ENCODE measurements around the gene TAAR9. TPM values are rescaled to one million over a fixed set of nuclear protein-coding genes. Genes with fewer than 3 reads are reported as not detected.

TAAR9 gene
- total RNA-seq, 1 donor from 2014 or later: not detected

DNA sequence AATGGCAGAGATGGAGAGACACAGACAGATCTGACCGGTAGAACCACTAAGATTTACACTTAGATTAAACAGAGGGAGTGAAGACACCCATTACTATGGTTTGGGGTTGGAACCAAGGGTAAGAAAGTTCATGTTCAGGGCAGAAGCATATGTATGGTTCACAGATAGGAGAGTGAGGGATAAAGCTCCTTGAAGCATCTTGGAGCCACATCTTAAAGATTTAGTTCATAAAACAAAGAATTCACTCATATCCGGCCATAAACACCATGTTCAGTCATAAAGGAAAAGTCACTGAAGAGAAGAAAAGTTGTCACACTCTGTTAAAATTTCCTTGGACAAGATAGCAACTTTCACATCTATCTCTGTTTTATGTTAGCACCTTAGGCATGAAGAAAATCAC is 43.1 kb upstream of the TAAR9 start:
- no peak overlapping the region for H3K4me2 ChIP-seq
- Mint-ChIP-seq H3K36me3 (peaks cover 15% of the 10 kb centered on the region), H3K9me3 (no peaks in the 10 kb centered on the region), H3K4me3 (no peak overlapping the region), H3K27ac (no peak overlapping the region), H3K4me1 (no peaks in the 10 kb centered on the region), H3K27me3 (ENCODE audit: insufficient read depth, low read depth) (no peaks in the 10 kb centered on the region)
- H3K4me3 ChIP-seq: no peak overlapping the region
- no peaks in the 10 kb centered on the region for H3K9me3 ChIP-seq (ENCODE audit: low read depth)
- H2AFZ ChIP-seq (replicated peaks): no peak overlapping the region
- no peaks in the 10 kb centered on the region for H3K27me3 ChIP-seq
- no peaks in the 10 kb centered on the region for H4K20me1 ChIP-seq (ENCODE audit: low read depth)
- H3K4me1 ChIP-seq: no peaks in the 10 kb centered on the region
- no peaks in the 10 kb centered on the region for H3K36me3 ChIP-seq
- no peaks in the 10 kb centered on the region for H3F3A ChIP-seq (ENCODE audit: low read depth)
- peaks cover 21% of the 10 kb centered on the region for H3K79me2 ChIP-seq (ENCODE audit: low read depth)
- H3K27ac ChIP-seq: no peak overlapping the region
- H3K9ac ChIP-seq: no peak overlapping the region
- no peak for DNase-seq (ENCODE audit: low spot score)
- TF ChIP-seq, protein P1, sequence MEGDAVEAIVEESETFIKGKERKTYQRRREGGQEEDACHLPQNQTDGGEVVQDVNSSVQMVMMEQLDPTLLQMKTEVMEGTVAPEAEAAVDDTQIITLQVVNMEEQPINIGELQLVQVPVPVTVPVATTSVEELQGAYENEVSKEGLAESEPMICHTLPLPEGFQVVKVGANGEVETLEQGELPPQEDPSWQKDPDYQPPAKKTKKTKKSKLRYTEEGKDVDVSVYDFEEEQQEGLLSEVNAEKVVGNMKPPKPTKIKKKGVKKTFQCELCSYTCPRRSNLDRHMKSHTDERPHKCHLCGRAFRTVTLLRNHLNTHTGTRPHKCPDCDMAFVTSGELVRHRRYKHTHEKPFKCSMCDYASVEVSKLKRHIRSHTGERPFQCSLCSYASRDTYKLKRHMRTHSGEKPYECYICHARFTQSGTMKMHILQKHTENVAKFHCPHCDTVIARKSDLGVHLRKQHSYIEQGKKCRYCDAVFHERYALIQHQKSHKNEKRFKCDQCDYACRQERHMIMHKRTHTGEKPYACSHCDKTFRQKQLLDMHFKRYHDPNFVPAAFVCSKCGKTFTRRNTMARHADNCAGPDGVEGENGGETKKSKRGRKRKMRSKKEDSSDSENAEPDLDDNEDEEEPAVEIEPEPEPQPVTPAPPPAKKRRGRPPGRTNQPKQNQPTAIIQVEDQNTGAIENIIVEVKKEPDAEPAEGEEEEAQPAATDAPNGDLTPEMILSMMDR (IDR thresholded peaks at IDR 0.05): no peak
- TF ChIP-seq EZH2 (IDR thresholded peaks at IDR 0.05) (no peak), EZH2phosphoT487 (IDR thresholded peaks at IDR 0.05) (no peak)

DNA sequence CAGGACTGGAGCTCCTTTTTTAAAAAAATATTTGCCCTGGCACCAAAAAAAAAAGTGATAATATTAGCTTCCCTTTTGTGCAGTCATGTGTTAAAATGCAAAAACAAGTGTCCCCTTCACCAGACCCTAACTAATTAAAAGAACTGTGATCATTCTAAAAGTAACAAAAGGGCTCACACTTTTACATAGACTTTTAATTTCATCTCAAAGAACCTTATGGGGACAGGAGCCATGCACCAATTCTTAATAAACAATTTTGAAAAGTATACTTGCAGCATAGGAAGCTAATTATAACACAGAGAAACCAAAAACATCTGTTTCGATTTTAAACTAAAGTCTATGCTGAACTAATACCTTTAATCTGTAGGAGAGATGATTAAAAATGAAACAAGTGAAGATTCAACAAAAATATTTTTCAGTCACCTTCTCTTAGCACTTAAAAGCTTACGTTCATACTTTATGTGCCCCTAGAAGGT is 42.4 kb upstream of the TAAR9 start:
- no peaks in the 10 kb centered on the region for H3K27me3 Mint-ChIP-seq (ENCODE audit: insufficient read depth, low read depth)
- peaks cover 15% of the 10 kb centered on the region for H3K36me3 Mint-ChIP-seq

DNA sequence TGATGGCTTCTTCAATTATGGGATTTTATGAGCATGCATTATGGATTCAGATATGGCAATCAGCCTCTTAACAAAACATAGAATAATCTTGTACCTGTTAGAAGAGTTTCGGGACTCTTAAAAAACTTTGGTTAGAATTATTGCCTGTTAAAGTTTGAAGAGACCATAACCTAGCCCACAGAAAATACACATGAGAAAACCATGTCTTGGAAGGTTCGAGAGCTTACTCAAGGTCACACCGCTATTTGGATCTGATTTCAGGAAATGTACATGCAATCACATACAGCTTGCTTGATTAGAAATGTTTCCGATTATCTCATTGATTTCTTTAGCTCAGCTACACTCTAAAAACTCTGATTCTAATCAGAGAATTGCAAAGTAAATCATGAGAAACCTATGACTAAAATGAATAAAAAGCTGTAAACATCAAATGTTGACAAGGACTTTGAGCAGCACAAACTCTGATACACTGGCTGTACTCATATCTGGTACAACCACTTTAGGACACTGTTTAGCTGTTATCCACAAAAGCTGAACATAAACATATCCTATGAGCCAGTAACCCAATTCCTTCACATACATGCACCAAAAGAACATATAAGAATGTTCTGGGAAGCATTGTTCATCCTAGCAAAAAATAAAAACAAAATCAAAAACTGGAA is 41.4 kb upstream of the TAAR9 start:
- H3K4me1 ChIP-seq: no peaks in the 10 kb centered on the region
- Mint-ChIP-seq H3K27ac (no peak overlapping the region), H3K36me3 (peaks cover 19% of the 10 kb centered on the region), H3K9me3 (no peaks in the 10 kb centered on the region), H3K4me1 (no peaks in the 10 kb centered on the region), H3K4me3 (no peak overlapping the region), H3K27me3 (ENCODE audit: insufficient read depth, low read depth) (no peaks in the 10 kb centered on the region)
- no peak overlapping the region for H3K4me2 ChIP-seq
- DNase-seq (ENCODE audit: low spot score): no peak
- H4K20me1 ChIP-seq (ENCODE audit: low read depth): no peaks in the 10 kb centered on the region
- H3F3A ChIP-seq (ENCODE audit: low read depth): no peaks in the 10 kb centered on the region
- H2AFZ ChIP-seq (replicated peaks): no peak overlapping the region
- H3K27me3 ChIP-seq: no peaks in the 10 kb centered on the region
- no peak for TF ChIP-seq EZH2phosphoT487 (IDR thresholded peaks at IDR 0.05)
- TF ChIP-seq EZH2 (IDR thresholded peaks at IDR 0.05): no peak
- TF ChIP-seq, protein P1 (IDR thresholded peaks at IDR 0.05): no peak
- no peaks in the 10 kb centered on the region for H3K36me3 ChIP-seq
- H3K27ac ChIP-seq: no peak overlapping the region
- H3K79me2 ChIP-seq (ENCODE audit: low read depth): peaks cover 21% of the 10 kb centered on the region
- no peak overlapping the region for H3K4me3 ChIP-seq
- no peaks in the 10 kb centered on the region for H3K9me3 ChIP-seq (ENCODE audit: low read depth)
- no peak overlapping the region for H3K9ac ChIP-seq

More for the DNA sequence above, 42.4 kb upstream of the TAAR9 start:
- no peak overlapping the region for H2AFZ ChIP-seq (replicated peaks)
- H3K9me3 Mint-ChIP-seq: no peaks in the 10 kb centered on the region
- H3K27ac ChIP-seq: no peak overlapping the region
- H3K9ac ChIP-seq: no peak overlapping the region
- no peaks in the 10 kb centered on the region for H3F3A ChIP-seq (ENCODE audit: low read depth)
- H3K9me3 ChIP-seq (ENCODE audit: low read depth): no peaks in the 10 kb centered on the region
- H3K27me3 ChIP-seq: no peaks in the 10 kb centered on the region
- TF ChIP-seq EZH2phosphoT487 (IDR thresholded peaks at IDR 0.05): no peak
- TF ChIP-seq, protein P1 (IDR thresholded peaks at IDR 0.05): no peak
- no peak for TF ChIP-seq EZH2 (IDR thresholded peaks at IDR 0.05)
- no peaks in the 10 kb centered on the region for H3K4me1 Mint-ChIP-seq
- no peak overlapping the region for H3K4me3 Mint-ChIP-seq
- no peak overlapping the region for H3K27ac Mint-ChIP-seq
- H3K4me3 ChIP-seq: no peak overlapping the region
- H3K4me1 ChIP-seq: no peaks in the 10 kb centered on the region
- no peaks in the 10 kb centered on the region for H3K36me3 ChIP-seq
- no peak overlapping the region for H3K4me2 ChIP-seq
- H3K79me2 ChIP-seq (ENCODE audit: low read depth): peaks cover 21% of the 10 kb centered on the region
- no peaks in the 10 kb centered on the region for H4K20me1 ChIP-seq (ENCODE audit: low read depth)
- no peak for DNase-seq (ENCODE audit: low spot score)

All from neural progenitor cell (in vitro differentiated cells).